ENCODE data around the gene UFM1.

DNA sequence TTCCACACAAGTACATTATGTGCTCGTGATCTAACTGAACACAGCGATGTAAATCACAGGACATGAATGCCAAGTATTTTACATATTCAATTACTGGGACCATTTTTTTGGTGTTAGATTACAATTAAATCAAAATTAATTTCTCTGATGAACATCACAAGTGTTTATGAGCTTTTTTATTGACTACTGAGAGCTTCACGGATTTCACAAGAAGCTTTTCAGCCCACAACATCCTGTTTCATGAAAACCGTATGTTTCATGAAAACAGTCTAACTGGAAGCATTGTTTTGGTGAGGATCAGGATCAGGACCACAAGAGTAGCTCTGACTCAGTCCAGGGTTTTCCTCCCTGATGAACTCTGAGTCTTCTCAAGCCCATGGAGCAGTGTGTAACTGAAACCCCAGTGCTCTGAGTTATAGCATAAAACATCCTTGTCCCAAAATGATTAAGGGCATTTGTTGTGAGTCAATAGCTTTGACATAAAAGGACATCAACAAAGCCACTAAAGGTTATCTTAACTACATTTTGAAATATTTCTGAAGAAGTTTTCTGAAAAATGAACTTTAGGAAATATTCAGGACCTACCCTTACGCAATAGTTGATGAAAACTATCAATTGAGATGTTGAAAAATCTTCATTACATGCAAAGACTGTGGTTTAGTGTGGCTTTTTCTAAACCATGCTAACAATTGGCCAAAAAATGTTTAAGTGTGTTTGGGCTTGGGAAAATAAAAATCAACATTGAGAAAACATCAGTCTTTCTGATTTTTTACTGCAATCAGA is 49.3 kb downstream of the UFM1 start:
- TF ChIP-seq EZH2 (IDR thresholded peaks at IDR 0.05; ENCODE audit: borderline replicate concordance, low read length), result no peak
- TF ChIP-seq, protein P1, sequence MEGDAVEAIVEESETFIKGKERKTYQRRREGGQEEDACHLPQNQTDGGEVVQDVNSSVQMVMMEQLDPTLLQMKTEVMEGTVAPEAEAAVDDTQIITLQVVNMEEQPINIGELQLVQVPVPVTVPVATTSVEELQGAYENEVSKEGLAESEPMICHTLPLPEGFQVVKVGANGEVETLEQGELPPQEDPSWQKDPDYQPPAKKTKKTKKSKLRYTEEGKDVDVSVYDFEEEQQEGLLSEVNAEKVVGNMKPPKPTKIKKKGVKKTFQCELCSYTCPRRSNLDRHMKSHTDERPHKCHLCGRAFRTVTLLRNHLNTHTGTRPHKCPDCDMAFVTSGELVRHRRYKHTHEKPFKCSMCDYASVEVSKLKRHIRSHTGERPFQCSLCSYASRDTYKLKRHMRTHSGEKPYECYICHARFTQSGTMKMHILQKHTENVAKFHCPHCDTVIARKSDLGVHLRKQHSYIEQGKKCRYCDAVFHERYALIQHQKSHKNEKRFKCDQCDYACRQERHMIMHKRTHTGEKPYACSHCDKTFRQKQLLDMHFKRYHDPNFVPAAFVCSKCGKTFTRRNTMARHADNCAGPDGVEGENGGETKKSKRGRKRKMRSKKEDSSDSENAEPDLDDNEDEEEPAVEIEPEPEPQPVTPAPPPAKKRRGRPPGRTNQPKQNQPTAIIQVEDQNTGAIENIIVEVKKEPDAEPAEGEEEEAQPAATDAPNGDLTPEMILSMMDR (IDR thresholded peaks at IDR 0.05; ENCODE audit: low read length), result no peak

All from OCI-LY1 (cell line).